NCI-H1436 treated with DMSO at 0.1 percent for 48 hours (cell line): ENCODE results near the gene SAPCD1.
"Not testable (repeated sequence)": the region's sequence is repeated elsewhere in the genome, so short reads cannot be mapped to it uniquely, and the experiment has no call there.

Experiments used
- DNase-seq: peaks from one replicate; lab custom pipeline; 2025; lab: John Stamatoyannopoulos, UW

Gene SAPCD1

GRCh38 chr6:31801031-31801927, 38.8 kb downstream of the SAPCD1 start:
- DNase-seq, result not testable (repeated sequence)

GRCh38 chr6:31805939-31806469, 43.5 kb downstream of the SAPCD1 start:
- no peak for DNase-seq

DNA sequence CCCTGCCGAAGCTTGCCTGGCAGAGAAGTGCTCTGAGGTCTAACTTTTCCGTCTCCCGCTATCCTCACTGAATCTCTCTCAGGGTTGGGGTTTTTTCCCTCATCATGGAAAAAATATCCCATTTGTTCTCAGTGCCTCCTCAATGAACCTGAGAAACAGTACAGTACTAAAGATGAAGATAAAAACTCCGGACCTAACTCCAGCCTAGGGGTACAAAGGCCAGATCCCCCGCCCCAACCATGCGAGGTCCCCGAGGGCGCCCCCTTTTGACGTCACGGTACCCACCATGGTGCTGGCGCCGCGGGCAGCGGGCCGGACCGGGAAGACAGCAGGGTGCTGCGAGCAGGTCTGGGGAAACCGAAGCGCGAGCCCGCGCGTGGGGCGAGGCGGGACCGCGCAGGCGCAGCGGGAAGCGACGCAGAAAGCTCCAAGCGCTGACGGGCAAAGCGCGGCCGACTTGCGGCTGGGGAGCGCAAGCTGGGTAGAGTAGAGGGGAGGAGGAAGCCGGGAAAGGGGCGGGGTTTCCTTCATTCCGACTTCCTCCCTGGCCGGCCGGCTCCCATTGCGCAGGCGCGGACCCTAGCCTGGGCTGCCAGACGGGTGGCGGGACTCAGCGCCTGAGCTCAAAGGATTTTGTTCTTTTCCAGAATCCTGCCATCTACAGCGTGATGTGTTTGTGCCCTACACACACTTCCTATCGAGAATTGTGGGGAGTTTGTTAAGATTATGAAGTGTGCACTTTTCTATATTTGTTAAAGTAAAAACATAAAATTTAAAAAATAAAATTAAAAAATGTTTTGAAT, 44.2 kb downstream of the SAPCD1 start, which contains the start of gene LSM2:
Gene LSM2, minus strand, starts transcription at position 497 of the 803 bp plus-strand sequence. Its CDS starts 209 bp downstream, at position 288.
- peak; percentile 72 for DNase-seq

- DNase-seq, result not testable (repeated sequence)
These were observed 46.1 kb downstream of the SAPCD1 start for GRCh38 chr6:31808599-31808998.

DNA sequence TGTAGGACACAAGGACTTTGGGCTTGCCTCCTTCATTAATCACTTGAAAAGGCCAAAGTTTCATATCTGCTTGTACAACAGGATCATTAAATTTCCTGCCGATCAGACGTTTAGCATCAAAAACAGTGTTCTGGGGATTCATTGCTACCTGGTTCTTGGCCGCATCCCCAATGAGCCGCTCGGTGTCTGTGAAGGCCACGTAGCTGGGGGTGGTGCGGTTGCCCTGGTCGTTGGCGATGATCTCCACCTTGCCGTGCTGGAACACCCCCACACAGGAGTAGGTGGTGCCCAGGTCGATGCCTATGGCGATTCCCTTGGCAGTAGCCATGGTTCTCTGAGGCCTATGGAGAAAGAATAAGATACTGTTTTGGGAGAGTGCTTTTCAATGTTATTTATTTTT, 49.2 kb downstream of the SAPCD1 start:
- DNase-seq, result no peak

DNA sequence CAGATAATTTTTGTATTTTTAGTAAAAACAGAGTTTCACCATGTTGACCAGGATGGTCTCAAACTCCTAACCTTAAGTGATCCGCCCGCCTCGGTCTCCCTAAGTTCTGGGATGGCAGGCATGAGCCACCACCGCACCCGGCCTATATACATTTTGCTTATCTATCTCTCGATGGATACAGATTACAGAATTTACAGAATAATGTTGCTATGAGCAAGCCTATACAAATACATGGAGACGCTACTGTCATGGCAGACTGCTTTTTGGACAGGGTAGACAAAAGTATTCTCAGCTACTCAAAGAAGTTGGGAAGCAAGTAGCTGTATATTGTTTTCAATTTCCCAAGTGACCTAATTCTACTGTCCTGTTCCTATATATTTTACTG, 51.0 kb downstream of the SAPCD1 start:
- DNase-seq, result no peak
